CD4-positive, alpha-beta T cell treated with Interleukin-15 for 4 hours (primary cell): ENCODE data around the gene COLGALT1.

Experiments used
- DNase-seq: peaks from one replicate; pipeline ENCODE4 v3.0.0-alpha.2; 2020; ENCODE audit warnings: low spot score

Gene COLGALT1

GRCh38 chr19:17623224-17623935 lies 67.9 kb downstream of the COLGALT1 start:
- DNase-seq, result no peak

DNA sequence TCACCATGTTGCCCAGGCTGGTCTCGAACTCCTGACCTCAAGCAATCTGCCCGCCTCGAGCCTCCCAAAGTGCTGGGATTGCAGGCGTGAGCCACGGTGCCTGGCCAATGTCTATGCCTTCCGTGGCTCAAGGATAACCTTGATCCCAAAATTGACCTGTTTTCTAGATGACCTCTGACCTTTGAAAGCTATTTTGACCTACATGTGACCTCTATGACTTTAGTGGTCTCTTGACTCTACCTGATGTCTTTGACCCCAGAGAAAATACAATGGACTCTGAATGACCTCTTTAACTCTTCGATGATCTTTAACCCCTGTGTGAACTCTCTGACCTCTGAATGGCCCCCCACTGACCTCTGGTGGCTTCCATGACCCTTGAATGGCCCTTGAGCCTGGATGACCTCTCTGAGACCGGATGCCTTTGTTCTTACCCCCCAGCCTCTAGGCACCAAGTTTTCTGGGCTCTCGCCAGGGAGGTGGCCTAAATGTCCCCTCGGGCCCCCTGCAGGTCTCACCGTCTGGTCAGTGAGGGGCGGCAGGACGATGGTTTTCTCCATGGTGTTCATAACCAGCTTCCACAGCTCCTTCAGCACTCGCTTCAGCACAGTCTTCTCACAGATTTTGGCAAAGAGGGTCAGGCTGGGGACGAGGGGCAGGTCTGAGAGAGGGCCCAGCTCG lies 69.0 kb downstream of the COLGALT1 start:
- DNase-seq, result no peak

DNA sequence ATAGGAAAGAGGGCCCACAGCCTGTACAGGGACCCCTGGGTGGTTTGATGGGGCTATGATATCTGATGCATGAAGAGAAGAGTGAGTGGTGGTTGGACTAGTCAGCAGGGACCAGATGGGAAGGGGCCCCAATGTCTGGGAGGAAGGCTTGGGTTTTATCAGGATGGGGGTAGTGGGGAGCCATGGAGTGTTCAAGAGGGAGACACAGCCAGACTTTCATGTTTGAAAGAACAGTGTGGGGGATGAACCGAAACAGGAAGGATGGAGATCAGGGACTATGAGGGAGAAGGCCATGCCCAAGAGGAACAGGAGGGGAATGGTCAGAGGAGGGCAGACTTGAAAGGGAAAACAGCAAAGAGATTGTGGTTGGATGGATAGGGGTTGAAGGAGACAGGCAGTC lies 69.6 kb downstream of the COLGALT1 start:
- no peak for DNase-seq

- DNase-seq, result no peak
Observed at GRCh38 chr19:17625980-17626379, 70.5 kb downstream of the COLGALT1 start.

- DNase-seq, result no peak
Observed at GRCh38 chr19:17626456-17627015, 71.1 kb downstream of the COLGALT1 start.

GRCh38 chr19:17627161-17627560 lies 71.7 kb downstream of the COLGALT1 start:
- DNase-seq, result no peak

DNA sequence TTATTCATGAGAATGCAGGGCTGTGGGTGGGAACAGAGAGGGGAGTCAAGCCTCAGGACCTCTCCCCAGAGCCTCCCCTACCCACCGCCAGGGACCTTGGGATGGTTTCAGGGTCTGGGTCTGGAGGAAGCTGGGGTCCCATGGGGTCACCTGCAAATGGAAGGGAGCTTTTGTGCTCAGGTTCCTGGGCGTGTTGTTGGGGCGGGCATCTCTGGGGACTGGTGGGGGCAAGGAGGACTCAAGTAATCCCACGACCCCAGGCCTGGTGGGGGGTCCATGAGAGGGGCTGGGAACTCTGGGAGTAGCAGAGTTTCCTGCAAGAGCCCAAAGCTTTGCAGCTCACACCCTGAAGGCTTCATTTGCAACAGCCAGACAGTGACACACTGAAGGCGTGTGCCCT lies 72.5 kb downstream of the COLGALT1 start:
- no peak for DNase-seq

DNA sequence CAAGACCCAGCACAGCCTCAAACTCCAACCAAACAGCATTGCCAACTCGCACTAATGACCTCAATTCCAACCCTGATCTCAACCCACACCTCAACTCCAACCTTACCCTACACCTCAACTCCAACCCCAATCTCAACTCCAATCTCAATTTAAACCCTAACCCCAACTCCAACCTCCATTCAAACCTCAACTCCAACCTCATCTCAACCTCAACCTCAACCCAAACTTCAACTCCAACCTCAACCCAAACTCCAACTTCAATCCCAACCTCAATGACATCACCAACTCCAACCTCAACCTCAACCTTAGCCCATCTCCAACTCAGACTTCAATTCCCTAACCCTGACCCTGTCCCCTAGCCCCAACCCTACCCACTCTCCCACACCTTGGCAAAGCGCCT lies 74.3 kb downstream of the COLGALT1 start:
- DNase-seq, result no peak

GRCh38 chr19:17632577-17632976 lies 77.1 kb downstream of the COLGALT1 start:
- no peak for DNase-seq
